Fibroblast of lung (primary cell): Measurements from ENCODE around the gene ZFPL1.
"Not testable (repeated sequence)": the region's sequence is repeated elsewhere in the genome, so short reads cannot be mapped to it uniquely, and the experiment has no call there.

ENCODE experiments used
- CTCF ChIP-seq, 2 donors: IDR thresholded peaks in 1 of 2; conservative IDR thresholded peaks in 1 of 2; 1 replicate in 1 of 2; 2 replicates in 1 of 2; pipeline ENCODE4 v1.5.1; 2011 to 2012; ENCODE audit warnings: low read length in 2 of 2, control low read depth in 1 of 2, inconsistent platforms in 1 of 2, low read depth in 1 of 2, mild to moderate bottlenecking in 1 of 2
- EZH2 ChIP-seq: IDR thresholded peaks from 2 replicates; pipeline ENCODE4 v1.5.1; 2012; ENCODE audit warnings: low read length, control low read depth, mild to moderate bottlenecking; ENCODE audit errors: missing control alignments

- not testable (repeated sequence) for TF ChIP-seq CTCF (conservative IDR thresholded peaks at IDR 0.05 in 1 of 2, IDR thresholded peaks at IDR 0.05 in 1 of 2; ENCODE audit: low read depth in 1 of 2, low read length in 2 of 2); EZH2
These were observed 35.1 kb downstream of the ZFPL1 start for GRCh38 chr11:65118891-65119669.
